GM18870 (cell line): ENCODE measurements around the gene UBAC2.
A peak's percentile ranks its signal among the peaks of the same experiment; 100 is the strongest.

Experiments used
- ATAC-seq: cut with Tn5 transposase; IDR thresholded peaks from one replicate; pipeline ENCODE4 v1.9.1; 2021; ENCODE audit warnings: moderate library complexity; ENCODE audit not compliant: unreplicated experiment

UBAC2 gene

GRCh38 chr13:99352351-99353245 is 151.9 kb downstream of the UBAC2 start:
- ATAC-seq, result no peak

GRCh38 chr13:99353246-99353600 is 152.6 kb downstream of the UBAC2 start:
- no peak for ATAC-seq

GRCh38 chr13:99353836-99354235 is 153.2 kb downstream of the UBAC2 start:
- ATAC-seq, result no peak

- peak; percentile 32 for ATAC-seq
Observed at GRCh38 chr13:99354371-99354951, 153.8 kb downstream of the UBAC2 start.

GRCh38 chr13:99355267-99356011 is 154.8 kb downstream of the UBAC2 start:
- ATAC-seq, result no peak

- ATAC-seq, result no peak
Observed at GRCh38 chr13:99356012-99356261, 155.3 kb downstream of the UBAC2 start.

- ATAC-seq, result peak; percentile 70
Observed at GRCh38 chr13:99356262-99357091, 155.8 kb downstream of the UBAC2 start.

GRCh38 chr13:99357131-99357596 is 156.5 kb downstream of the UBAC2 start:
- peak; percentile 25 for ATAC-seq

- no peak for ATAC-seq
Observed at GRCh38 chr13:99357941-99358340, 157.3 kb downstream of the UBAC2 start.

GRCh38 chr13:99359528-99359927 is 158.9 kb downstream of the UBAC2 start:
- no peak for ATAC-seq

GRCh38 chr13:99360696-99361095 is 160.0 kb downstream of the UBAC2 start:
- no peak for ATAC-seq

- no peak for ATAC-seq
Observed at GRCh38 chr13:99361197-99361596, 160.5 kb downstream of the UBAC2 start.

- no peak for ATAC-seq
Observed at GRCh38 chr13:99362362-99362761, 161.7 kb downstream of the UBAC2 start.

- ATAC-seq, result no peak
Observed at GRCh38 chr13:99363391-99363790, 162.7 kb downstream of the UBAC2 start.

- ATAC-seq, result no peak
Observed at GRCh38 chr13:99363949-99364348, 163.3 kb downstream of the UBAC2 start.

GRCh38 chr13:99366075-99366987 is 165.7 kb downstream of the UBAC2 start:
- no peak for ATAC-seq

GRCh38 chr13:99367106-99367616 is 166.5 kb downstream of the UBAC2 start:
- no peak for ATAC-seq

GRCh38 chr13:99367663-99368448 is 167.2 kb downstream of the UBAC2 start:
- no peak for ATAC-seq
